ENCODE measurements around the gene CCDC122. TPM values are rescaled to one million over a fixed set of nuclear protein-coding genes. Genes with fewer than 3 reads are reported as not detected.

The CCDC122 gene
- total RNA-seq, 1 experiment from 2014 or later, result 10.5 TPM

GRCh38 chr13:43877766-43878165 lies 1.8 kb downstream of the CCDC122 start:
- ChIA-PET POLR2A (no interaction called here), CTCF (no interaction called here)
- ATAC-seq, result no peak
- no peaks in the 10 kb centered on the region for H3K36me3 Mint-ChIP-seq
- TF ChIP-seq HMGA2 (CRISPR knock-in tag; IDR thresholded peaks at IDR 0.05) (no peak), E2F5 (CRISPR knock-in tag; IDR thresholded peaks at IDR 0.05) (no peak)
- DNase-seq (ENCODE audit: low spot score), result no peak
- peak overlapping the region; percentile 90 for H3K4me3 Mint-ChIP-seq
- H3K4me1 Mint-ChIP-seq, result peaks cover 41% of the 10 kb centered on the region
- H3K27me3 Mint-ChIP-seq (ENCODE audit: low read depth), result peaks cover 22% of the 10 kb centered on the region
- peak overlapping the region; percentile 39; the same call in 1 of the 2 replicates for H3K27ac Mint-ChIP-seq
- no peaks in the 10 kb centered on the region; the same call in 1 of the 2 replicates for H3K9me3 Mint-ChIP-seq

- POLR2A ChIA-PET, result no interaction called here
- no peaks in the 10 kb centered on the region; the same call in 1 of the 2 replicates for H3K9me3 Mint-ChIP-seq
- ATAC-seq, result no peak
Observed at GRCh38 chr13:43877326-43877725, 2.2 kb downstream of the CCDC122 start.

More at GRCh38 chr13:43877326-43877725, 2.2 kb downstream of the CCDC122 start:
- H3K27me3 Mint-ChIP-seq (ENCODE audit: low read depth), result peaks cover 22% of the 10 kb centered on the region
- no peaks in the 10 kb centered on the region for H3K36me3 Mint-ChIP-seq
- peaks cover 41% of the 10 kb centered on the region for H3K4me1 Mint-ChIP-seq
- H3K27ac Mint-ChIP-seq, result peak overlapping the region; percentile 39; the same call in 1 of the 2 replicates
- TF ChIP-seq CREB1 (CRISPR knock-in tag; IDR thresholded peaks at IDR 0.05) (no peak), AR (CRISPR knock-in tag; IDR thresholded peaks at IDR 0.05) (no peak), FOXJ3 (CRISPR knock-in tag; IDR thresholded peaks at IDR 0.05; ENCODE audit: borderline replicate concordance) (no peak), IRF2 (CRISPR knock-in tag; IDR thresholded peaks at IDR 0.05; ENCODE audit: borderline replicate concordance, low read depth) (no peak), MXD4 (CRISPR knock-in tag; IDR thresholded peaks at IDR 0.05; ENCODE audit: borderline replicate concordance) (no peak), FOXP4 (CRISPR knock-in tag; IDR thresholded peaks at IDR 0.05) (no peak), PRDM15 (CRISPR knock-in tag; IDR thresholded peaks at IDR 0.05) (no peak)
- CTCF ChIA-PET, result no interaction called here
- peak overlapping the region; percentile 90 for H3K4me3 Mint-ChIP-seq
- DNase-seq (ENCODE audit: low spot score), result no peak

Data from WTC11 (cell line).